Fibroblast of peridontal ligament (primary cell): ENCODE results near the gene KRT81.
A peak's percentile ranks its signal among the peaks of the same experiment; 100 is the strongest.
"Not testable (repeated sequence)": the region's sequence is repeated elsewhere in the genome, so short reads cannot be mapped to it uniquely, and the experiment has no call there.

Experiments used
- DNase-seq: peaks from one replicate; pipeline ENCODE4 v3.0.0-alpha.2; 2010; ENCODE audit errors: extremely low read depth

The KRT81 gene

DNA sequence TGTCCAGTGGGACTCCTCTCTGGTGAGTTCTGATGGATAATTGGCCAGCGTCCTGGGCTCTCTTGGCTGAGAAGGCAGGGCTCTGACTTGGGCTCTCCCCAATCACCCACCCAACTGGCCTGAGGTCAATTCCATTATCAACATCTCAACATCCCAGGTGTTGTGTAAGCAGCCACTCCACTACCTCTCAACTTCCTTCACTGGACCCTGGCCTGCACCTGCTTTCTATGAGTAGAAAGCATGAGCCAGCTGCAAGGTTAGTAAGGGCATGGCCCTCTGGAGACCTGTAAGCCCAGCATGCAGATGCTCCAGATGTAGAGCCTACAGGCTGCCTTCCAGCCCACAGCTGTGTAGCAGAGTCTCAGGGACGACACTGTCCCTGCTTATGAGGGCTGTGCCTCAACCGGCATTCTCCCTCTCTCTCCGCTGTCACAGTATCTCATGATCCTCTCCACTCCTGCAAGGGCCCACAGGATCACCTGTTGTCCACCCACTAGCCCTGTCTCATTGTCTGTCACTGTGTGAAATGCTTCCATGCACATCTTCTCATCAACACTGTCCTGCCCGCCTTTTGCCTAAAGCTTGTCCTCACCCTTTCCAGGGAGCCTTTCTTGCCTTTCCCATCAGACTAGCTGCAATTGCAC, 5.4 kb upstream of the KRT81 start:
- no peak for DNase-seq

DNA sequence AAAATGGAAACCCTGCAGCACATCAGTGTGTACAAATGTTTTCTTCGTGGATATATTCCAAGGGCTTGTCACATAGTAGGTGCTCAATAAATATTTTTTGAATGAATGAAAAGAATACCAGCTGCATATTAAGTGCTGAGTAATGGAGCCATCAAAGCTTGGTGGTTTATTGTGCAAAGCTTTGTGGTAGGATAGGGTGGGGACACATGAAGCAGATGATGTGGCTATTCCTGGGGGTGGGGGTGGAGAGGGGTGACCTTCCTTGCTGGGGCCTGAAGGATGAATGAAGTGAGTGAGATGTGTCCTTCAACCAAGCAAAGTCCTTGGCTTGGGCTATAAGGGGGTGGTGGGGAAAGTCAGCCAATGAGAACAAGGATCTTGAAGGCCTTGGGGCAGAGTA, 4.3 kb upstream of the KRT81 start:
- DNase-seq, result no peak

DNA sequence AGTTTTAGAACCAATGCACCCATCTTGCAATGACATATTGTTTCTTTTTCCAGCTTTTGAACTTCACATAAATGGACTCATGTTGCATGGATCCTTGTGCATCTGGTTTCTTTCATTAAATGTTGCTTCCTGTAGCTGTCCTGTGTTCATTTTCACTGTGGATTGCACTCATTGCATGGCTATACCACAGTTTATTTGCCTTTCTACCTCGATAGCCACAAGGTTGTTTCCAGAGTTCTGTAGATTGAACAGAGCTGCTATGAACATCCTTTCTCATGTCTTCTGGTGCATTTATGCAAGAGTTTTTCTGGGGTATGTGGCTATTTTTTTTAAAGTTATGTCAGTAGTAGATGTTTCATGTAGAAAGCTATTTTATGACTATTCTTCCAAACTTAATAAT, 3.5 kb upstream of the KRT81 start:
- DNase-seq, result no peak

DNA sequence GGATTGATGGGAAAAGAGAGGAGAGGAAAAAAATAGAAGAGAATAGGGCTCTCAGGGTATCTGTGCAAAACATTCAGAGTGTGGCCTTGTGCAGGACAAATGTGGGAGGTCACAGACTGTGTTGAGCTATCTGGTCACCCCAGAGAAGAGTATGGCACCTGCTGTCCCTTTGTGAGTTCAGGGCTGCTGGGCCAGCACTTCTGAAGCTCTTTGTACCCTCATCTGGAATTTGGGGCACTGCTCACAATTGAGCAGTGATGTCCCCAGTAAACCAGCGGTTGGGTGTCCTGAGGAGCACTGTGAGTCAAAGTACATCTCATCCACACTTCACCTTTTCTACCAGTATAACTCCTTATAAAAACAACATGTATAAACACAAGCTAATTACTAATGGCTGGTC, 2.6 kb upstream of the KRT81 start:
- no peak for DNase-seq

DNA sequence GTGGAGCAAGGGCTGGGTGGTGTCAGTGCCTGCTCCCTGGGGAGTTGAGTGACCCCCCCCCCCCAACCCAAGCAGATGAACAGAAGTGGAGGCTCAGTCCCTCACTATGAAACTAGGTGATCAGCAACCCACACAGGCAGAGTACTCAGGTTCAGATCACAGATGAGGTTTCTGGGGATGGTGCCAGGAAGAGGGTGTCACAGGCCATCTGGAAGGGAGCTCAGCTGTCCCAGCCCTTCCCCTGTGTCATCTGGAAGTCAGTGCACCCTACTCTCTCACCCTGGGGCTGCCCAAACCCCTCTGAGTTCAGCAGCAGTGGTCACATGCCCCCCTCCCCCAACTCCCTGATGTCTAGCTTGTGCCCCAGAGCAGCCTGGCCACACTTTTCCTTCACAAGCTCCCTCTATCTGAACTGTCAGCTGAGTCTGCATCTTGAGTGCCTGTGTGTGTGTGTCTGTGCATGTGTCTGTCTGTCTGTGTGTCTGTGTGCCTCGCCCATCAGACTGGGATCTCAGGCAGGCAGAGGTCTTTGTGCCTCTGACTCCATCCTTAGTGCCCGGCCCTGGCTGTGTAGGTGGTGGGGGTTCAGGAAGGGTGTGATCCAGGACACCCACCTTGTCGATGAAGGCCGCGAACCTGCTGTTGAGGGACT, 725 bp downstream of the KRT81 start:
- DNase-seq, result not testable (repeated sequence)

DNA sequence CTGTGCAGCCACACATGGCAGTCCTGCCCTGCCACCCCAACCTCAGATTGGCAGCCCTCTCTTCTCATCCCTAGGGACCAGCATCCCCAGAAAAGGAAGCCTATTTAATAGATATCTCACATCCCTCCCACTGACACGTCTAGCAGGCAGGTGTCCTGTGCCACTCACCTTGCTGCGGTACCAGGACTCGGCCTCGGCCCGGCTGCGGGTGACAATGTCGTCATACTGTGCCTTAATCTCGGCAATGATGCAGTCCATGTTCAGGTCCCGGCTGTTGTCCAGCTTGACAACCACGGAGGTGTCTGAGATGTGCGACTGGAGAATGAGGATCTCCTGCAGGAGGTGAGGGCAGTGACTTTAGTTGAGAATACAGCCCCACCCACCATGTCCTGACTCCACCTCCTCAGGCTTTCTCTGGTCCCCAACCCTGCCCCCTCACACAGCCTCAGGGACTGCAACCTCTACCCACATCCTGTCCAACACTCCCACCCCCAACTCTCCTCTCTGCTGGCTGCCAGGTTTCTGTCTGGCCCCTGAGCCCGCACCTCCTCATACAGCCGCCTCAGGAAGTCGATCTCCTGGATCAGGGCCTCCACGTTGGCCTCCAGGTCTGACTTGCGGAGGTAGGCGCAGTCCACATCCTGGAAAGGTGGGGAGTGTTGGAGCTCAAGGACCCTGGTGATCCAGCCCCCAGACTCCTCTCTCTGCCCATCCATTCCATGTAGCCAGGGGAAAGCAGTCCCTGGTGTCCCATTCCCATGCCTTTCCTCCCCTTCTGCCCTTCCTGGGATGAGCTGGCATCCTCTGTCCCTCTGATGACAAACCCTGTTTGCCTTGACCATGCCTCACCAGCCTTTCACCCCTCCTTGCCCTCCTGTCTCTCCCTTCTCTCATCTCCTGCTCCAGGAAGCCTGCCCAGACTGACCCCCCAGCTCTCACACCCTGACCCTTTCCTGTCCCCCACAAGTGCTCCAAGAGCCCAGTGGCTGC, 3.2 kb downstream of the KRT81 start:
- DNase-seq, result not testable (repeated sequence)

DNA sequence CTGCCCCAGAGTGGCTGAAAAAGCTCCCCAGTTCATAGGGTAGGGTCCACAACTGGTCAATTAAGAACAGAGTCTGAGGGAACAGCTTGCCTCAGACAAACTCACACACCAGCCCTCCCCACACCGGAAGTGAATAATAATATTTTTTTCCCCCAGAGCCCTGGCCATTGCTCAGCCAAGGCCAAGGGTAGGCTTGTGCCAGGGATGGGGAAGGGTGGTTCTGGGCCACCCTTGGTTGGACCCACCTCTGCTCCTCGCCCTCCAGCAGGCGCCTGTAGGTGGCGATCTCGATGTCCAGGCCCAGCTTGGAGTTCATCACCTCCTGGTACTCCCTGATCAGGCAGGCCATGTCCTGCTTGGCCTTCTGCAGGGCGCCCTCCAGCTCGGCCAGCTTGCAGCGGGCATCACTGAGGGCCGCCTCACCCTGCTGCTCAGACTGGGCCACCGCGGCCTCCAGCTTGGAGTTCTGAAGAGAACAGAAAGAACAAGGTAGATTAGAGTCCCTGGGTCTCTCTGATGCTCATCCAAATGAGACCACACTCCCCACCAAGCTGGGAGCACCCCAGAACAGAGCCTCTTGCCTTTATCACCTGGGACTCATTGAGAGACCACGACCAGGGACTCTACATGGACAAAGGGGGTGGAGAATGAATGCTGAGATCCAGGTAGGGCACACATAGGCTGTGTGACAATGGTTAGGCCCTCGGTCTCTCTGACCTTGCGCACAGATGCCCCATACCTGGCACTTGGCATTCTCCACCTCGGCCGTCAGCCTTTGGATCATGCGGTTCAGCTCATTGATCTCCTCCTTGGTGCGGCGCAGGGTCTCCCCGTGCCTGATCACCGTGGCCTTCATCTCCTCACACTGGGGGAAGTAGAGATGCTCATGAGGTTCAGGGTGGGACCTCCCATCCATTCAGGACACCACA, 4.2 kb downstream of the KRT81 start:
- DNase-seq, result not testable (repeated sequence)

DNA sequence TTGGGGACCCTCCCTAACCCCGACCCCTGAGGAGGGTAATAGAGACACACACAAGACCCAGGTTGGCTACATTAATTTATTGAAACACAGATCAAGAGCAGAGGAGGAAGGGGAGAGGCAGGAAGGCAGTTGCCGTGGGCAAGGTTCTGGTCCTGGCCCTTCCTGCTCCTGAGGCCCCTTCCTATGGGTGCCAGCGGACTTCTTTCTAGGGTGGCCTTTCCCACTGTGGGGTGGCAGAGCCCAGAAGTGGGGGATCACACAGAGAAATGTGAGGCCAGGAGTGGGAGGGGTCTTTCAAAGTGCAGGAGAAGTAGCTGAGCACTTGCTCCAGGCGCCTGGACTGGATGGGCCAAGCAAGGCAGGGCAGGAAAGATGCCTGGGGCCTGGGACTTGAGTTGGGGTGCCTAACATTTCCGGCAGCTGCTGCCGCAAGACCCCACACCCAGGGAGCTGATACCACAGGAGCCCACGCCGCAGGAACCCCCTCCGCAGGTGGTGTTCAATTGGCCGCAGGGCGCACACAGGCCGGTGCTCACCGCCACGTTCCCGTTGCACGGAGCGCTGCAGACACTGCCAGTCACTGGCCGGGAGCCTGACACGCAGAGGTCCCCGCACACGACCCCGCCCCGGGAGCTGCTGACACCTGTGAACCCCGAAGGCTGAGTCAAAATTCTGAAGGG, 5.3 kb downstream of the KRT81 start:
- DNase-seq, result no peak

DNA sequence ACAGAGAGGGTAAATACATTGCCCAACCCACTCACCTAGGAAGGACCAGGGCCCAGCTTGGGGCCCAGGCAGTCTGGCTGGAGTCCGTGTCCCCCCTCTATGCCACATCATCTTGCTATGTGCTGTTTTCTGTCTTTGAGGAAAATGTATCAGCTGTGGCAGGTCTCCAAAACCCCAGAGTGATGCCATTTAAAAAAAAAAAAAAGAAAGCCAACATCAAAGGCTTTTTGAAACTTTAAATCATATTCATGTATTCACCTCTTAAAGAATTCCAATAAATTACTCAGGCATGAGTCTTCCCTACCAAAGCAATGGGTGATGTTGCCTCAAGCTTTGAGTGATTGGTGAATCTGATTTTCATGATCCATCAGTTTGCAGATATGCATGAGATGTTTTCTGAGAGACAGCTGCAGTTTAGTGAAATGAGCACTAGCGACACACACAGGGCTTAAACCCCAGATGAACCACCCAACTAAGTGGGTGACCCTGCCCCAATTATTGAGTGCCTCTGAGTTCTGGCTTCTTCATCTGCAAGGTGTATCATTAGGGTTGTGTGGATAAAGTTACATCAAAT, 6.1 kb downstream of the KRT81 start:
- peak; percentile 40 for DNase-seq

DNA sequence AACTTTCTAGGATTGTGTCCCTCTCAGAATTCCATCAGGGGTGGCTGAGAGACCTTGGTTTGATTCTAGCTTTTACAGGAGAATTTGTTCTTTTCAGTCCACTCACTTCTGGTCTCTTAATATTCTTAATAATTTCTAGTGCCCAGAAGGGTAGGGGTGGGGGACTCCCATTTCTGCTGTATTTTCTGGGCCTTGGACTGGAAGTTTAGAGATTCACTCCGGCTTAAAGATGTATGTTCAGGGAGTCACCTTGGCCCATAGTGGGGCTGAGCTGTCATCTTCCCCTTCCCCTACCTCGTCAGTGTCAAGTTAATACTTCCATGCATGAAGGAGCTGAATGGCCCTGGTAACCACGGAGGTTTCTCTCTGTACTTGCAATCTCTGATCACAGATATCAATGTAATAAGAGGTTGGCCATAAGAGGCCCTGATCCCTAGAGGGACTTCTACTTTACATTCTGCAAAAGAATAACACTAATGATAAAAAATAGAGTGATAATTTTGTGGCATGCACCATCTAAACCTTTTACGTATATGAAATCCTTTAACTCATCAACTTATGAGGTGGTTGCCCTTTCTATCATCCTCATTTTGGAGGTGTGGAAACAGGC, 6.7 kb downstream of the KRT81 start:
- DNase-seq, result no peak

DNA sequence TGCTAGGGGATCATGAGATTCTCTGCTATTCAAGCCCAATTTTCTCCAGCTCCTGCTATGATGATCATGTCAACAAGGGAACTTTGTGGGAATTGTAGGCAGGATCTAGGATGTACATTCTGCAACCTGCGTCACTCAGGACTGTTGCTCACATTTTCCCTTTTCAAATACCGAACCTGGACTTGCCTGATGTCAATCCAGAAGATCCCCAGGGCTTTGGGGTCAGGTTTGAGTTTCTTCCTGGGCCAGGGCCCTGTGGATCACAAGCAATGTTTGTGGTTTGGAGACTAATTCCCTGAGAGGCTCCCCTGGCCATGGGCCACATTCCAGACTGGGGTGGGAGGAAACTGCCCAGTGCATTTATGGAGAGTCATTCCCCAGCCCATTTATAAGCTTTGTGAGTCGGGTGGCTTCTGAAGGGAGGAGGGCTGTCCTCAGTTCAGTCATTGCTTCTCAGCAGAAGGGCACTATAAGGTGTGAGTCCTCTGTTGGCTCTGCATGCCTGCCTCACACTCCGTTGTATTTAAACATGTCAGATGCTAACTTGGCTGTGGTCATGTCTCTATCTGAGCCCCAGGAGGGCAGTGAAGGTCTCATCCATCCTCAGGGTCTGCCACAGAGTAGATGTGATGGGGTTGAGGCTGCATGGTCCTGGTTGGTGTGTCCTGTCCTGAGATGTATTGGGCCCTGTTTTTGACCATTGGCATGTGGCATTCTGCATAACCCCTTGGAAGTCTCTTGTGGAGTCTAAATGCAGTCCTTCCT, 10.4 kb downstream of the KRT81 start:
- peak; percentile 100 for DNase-seq

DNA sequence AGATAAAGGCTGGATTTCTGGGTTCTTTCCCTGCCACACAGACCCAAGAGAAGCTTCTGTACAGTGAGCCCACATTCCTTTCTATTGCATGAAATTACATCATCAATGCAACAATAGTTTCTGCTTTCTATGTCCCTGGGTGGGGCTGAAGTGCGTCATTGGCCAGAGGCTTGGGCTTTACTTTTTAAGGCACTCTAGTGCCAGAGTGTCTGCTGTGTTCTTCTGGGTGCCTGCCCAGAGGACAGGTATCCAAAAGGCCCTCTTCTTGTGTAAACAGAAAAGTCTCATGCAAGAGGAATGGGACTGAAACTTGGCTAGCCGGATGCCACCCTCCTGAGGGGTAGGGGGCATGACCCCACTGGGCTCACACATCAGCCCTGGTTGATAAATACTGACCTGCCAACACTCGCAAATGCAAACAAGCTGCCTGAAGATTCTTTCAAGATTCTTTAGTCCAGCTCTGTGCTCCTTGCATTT, 11.0 kb downstream of the KRT81 start:
- peak; percentile 98 for DNase-seq

DNA sequence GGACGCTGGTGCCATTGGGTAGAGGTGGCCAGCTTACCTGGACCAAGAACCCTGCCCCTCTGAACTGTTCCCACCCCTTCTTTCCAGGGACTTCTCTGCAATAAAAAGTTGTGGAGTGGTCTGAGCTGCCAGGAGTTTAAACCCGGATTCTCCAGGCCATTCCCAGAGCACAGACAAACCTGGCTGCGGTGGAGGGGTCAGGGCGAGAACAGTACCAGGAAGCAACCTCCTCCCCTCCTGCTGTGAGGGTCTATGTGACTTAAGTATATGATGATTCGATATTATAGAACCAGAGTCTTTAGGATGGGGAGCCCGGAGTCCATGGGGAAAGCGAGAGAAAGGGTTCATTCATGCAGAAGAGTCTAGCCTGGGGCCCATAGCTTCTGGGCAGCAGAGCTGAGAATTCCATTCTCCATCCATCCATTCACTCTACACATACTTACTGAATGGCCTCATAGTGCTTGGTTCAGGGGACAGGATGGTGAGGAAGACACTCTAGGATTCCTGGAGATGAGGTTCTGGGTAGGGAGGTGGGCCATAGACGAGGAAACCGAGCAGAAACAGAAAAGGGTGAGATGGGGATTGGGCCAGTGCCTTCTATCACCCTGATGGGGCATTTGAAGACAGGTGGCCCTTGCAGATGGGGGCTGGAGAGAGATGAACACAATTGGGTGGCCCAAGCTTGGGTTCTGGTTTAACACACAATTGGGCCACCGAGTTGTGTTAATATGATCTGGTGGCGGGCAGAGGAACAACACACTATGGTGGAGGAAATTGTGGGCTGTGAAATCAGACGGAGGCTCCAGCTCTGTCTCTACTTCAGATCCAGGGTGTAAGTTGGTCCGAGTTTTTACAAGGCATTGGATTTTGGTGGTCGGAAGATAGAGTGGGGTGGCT, 11.7 kb downstream of the KRT81 start:
- DNase-seq, result peak; percentile 33

DNA sequence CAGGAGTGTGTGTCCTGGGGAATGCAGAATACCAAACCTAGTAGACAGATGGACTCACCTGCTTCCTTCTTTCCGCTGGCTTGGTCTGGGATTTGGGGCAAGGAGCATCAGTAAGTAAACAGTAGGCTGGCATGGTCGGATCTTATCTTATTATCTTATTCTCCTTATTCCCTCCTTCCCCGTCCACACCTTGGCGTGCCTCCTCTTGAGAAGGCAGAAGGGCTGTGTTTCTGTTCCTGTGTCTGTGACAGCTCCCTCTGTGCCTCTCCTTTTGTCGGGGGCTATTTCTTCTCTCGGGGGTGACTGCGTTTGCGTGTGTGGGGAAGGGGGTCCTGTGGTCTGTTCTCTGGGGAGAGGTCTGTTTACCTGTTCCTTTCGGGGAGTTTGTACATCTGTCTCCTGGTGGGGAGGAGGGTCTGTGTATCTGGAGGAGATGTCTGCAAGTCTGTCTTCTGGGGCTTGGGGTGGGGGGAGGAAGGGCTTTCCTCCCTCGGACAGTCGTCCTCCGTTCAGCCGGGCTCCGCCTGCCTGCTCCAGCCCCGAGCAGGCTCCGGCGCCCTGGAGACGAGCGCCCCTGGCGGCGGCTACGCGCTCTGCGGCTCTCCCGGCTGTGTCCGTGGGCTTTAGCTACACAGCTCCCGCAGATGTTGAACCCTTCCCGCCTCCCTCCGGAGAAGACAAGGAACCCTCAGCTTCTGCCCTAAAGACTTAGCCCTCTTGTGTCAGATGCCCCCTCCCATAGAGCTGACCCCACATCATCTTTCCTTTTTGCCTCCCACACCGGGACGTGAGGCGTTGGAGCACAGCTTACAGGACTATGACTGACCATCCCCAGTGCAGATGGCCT, 12.5 kb downstream of the KRT81 start:
- peak; percentile 75 for DNase-seq

DNA sequence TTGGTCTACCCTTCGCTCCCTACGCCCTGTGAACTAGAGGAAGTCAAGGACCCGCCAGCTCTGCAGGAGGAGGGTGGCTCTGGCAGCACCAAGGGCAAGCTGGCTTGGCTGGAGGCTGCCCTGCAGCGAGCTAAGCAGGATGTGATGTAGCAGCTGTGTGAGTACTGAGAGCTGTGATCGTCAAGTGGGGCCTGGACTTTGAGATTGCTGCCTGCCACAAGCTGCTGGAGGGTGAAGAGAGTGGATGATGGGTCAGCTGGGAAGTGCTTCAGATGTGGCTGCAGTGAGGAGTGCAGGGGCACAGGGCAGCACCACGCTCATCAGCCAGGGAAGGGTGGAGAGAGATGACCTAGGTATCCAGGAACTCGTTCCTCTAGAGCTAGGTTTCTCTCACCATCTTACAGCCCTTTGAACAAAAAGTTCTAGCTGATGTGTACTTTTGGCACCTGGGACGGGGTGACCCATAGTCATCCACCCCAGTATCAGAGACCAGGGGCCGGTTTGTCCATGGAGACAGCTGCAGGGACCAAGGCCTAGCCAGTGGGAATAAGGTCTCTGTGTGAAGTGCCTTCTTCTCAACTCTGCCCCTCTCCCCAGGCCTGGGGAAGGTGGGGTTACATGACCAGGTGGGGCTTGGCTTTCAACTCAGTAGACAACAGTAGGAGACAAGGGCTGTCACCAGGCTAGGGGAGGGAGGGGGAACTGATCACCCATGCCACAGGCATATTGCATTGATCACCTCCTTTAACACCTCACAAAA, 13.7 kb downstream of the KRT81 start:
- no peak for DNase-seq

DNA sequence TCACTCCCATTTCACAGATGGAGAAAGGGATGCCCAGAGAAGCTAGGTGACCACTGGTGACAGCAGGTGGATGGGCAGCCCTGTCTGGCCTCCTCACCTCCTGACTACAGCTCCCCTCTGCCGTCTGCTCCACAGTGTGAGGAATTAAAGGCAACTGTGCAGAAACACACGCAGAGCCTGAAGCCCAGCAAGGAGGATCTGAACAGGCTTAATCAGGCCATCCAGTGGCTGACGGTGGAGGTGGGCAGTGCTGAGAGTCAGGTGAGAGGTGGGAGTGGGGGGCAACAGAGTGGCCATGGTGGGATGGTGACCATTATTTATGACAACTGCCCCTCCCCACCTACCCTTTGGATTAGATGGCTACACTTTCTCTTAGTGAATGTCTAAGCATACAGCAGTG, 15.6 kb downstream of the KRT81 start:
- no peak for DNase-seq
